ENCODE measurements around the gene STARD9. TPM values are rescaled to one million over a fixed set of nuclear protein-coding genes. Genes with fewer than 3 reads are reported as not detected.

STARD9 gene
- total and polyA plus RNA-seq, 10 of the 15 experiments (the other 5 are each of a cell fraction or from before 2014, with no cell fraction given) = 0.58 to 11.5 (median 6.1) TPM

DNA sequence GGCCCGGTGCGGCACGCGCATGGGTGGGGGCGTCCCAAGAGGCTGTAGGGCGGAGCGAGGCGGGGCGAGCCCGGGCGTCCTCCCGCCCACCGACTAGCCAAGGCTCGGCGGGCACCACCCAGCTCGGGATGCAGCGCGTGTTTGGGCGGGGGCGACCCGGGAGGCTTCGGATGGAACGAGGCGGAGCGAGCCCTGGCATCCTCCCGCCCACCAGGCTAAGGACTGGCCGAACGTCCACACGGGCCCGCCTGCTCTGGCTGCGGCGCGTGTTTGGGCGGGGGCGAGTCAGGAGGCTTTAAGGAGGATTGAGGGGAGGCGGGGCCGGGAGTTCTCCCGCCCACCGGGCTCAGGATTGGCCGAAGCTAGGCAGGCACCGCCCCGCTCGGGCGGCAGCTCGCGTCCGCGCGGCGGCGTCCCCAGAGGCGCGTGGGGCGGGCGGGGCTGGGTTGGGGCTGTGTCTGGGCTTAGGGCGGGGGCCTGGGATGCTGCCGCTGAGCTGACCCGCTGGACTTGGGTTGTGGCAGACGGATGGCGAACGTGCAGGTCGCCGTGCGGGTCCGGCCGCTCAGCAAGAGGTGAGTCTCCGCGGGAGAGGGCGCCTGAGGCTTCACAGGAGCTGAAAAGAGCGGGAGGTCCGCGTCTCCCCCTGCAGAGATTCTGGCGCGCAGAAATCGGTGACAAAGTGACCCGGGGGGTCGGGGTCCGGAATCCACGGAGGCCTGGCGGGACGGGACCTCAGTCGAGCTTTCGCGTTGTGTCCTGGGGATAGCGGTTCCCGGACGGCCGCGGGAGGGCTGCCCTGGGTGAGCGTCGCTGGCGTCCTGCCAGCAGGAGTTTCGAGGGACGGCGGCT is at the start of gene STARD9 (continued):
- TF ChIP-seq ZNF687 (IDR thresholded peaks at IDR 0.05) (peak; percentile 94; the same call in 1 of the 2 replicates), POU2F2 (IDR thresholded peaks at IDR 0.05; ENCODE audit: borderline replicate concordance, low read depth, low read length) (peak; percentile 13; the same call in 1 of the 3 replicates), PAX5 (IDR thresholded peaks at IDR 0.05; ENCODE audit: borderline replicate concordance, low read depth, low read length) (0 out of 2 replicates have a peak, but pooled peaks have one; percentile 5), BACH1 (IDR thresholded peaks at IDR 0.05; ENCODE audit: borderline replicate concordance) (peak; percentile 58; the same call in 1 of the 2 replicates), BHLHE40 (IDR thresholded peaks at IDR 0.05; ENCODE audit: borderline replicate concordance in 1 of 2, low read depth in 2 of 2, low read length in 1 of 2) (peak; percentile 69 to 95), NRF1 (conservative IDR thresholded peaks at IDR 0.05; ENCODE audit: low read depth, low read length) (0 out of 2 replicates have a peak, but pooled peaks have one; percentile 27), NFIC (IDR thresholded peaks at IDR 0.05; ENCODE audit: low read depth, low read length) (no peak), RB1 (IDR thresholded peaks at IDR 0.05; ENCODE audit: borderline replicate concordance) (peak; percentile 64; the same call in 1 of the 2 replicates), KLF5 (IDR thresholded peaks at IDR 0.05; ENCODE audit: partially characterized antibody) (peak; percentile 54), POLR2AphosphoS2 (IDR thresholded peaks at IDR 0.05; ENCODE audit: low read depth, low read length) (peak; percentile 55), CREB1 (IDR thresholded peaks at IDR 0.05; ENCODE audit: low read depth) (0 out of 2 replicates have a peak, but pooled peaks have one; percentile 19), RUNX3 (IDR thresholded peaks at IDR 0.05; ENCODE audit: low read length) (no peak), PML (IDR thresholded peaks at IDR 0.05; ENCODE audit: low read length) (no peak), MXI1 (IDR thresholded peaks at IDR 0.05; ENCODE audit: low read depth, low read length) (peak; percentile 74), IRF4 (IDR thresholded peaks at IDR 0.05; ENCODE audit: low read depth, low read length) (no peak), ATF7 (IDR thresholded peaks at IDR 0.05; ENCODE audit: low read depth) (no peak), TCF3 (IDR thresholded peaks at IDR 0.05; ENCODE audit: borderline replicate concordance, insufficient read depth, low read depth, low read length) (no peak)
- TF ChIP-seq, protein P1, sequence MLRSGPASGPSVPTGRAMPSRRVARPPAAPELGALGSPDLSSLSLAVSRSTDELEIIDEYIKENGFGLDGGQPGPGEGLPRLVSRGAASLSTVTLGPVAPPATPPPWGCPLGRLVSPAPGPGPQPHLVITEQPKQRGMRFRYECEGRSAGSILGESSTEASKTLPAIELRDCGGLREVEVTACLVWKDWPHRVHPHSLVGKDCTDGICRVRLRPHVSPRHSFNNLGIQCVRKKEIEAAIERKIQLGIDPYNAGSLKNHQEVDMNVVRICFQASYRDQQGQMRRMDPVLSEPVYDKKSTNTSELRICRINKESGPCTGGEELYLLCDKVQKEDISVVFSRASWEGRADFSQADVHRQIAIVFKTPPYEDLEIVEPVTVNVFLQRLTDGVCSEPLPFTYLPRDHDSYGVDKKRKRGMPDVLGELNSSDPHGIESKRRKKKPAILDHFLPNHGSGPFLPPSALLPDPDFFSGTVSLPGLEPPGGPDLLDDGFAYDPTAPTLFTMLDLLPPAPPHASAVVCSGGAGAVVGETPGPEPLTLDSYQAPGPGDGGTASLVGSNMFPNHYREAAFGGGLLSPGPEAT (IDR thresholded peaks at IDR 0.05; ENCODE audit: low read depth) = 0 out of 2 replicates have a peak, but pooled peaks have one; percentile 8
- TF ChIP-seq, protein P2, sequence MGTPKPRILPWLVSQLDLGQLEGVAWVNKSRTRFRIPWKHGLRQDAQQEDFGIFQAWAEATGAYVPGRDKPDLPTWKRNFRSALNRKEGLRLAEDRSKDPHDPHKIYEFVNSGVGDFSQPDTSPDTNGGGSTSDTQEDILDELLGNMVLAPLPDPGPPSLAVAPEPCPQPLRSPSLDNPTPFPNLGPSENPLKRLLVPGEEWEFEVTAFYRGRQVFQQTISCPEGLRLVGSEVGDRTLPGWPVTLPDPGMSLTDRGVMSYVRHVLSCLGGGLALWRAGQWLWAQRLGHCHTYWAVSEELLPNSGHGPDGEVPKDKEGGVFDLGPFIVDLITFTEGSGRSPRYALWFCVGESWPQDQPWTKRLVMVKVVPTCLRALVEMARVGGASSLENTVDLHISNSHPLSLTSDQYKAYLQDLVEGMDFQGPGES (IDR thresholded peaks at IDR 0.05) = no peak
- TF ChIP-seq, protein P3, sequence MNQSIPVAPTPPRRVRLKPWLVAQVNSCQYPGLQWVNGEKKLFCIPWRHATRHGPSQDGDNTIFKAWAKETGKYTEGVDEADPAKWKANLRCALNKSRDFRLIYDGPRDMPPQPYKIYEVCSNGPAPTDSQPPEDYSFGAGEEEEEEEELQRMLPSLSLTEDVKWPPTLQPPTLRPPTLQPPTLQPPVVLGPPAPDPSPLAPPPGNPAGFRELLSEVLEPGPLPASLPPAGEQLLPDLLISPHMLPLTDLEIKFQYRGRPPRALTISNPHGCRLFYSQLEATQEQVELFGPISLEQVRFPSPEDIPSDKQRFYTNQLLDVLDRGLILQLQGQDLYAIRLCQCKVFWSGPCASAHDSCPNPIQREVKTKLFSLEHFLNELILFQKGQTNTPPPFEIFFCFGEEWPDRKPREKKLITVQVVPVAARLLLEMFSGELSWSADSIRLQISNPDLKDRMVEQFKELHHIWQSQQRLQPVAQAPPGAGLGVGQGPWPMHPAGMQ (IDR thresholded peaks at IDR 0.05; ENCODE audit: borderline replicate concordance) = no peak

Measured in GM12878 (cell line).